DOHH2 (cell line): ENCODE measurements around the gene UPK1B.

ENCODE experiments used
- H3F3A ChIP-seq: fragments of 200-600 bp; sonication (generic), shearing (Covaris generic); 2 replicates; pipeline ENCODE4 v1.6.0; 2016; ENCODE audit warnings: antibody characterized with exemption, mild to moderate bottlenecking; ENCODE audit not compliant: control insufficient read depth, insufficient read depth
- H3K27ac ChIP-seq: fragments of 200-600 bp; sonication (generic); 2 replicates; pipeline ENCODE4 v1.5.1; 2014; ENCODE audit warnings: low read depth, mild to moderate bottlenecking, low read length, moderate library complexity
- H3K27me3 ChIP-seq: fragments of 200-600 bp; sonication (generic); 2 replicates; pipeline ENCODE4 v1.6.1; 2014; ENCODE audit warnings: mild to moderate bottlenecking, low read length, mixed read lengths; ENCODE audit not compliant: control insufficient read depth
- H3K36me3 ChIP-seq: fragments of 200-600 bp; sonication (generic); 2 replicates; pipeline ENCODE4 v1.6.1; 2014; ENCODE audit warnings: mild to moderate bottlenecking, low read length, moderate library complexity, mixed read lengths; ENCODE audit not compliant: control insufficient read depth
- H3K4me1 ChIP-seq: fragments of 200-600 bp; sonication (generic); 2 replicates; pipeline ENCODE4 v1.6.1; 2014; ENCODE audit warnings: mild to moderate bottlenecking, low read length, mixed read lengths; ENCODE audit not compliant: control insufficient read depth
- H3K4me2 ChIP-seq: fragments of 200-600 bp; sonication (generic); 2 replicates; pipeline ENCODE4 v1.6.0; 2014; ENCODE audit warnings: mild to moderate bottlenecking, low read length, moderate library complexity
- H3K4me3 ChIP-seq: fragments of 200-600 bp; sonication (generic); 2 replicates; pipeline ENCODE4 v1.5.1; 2014; ENCODE audit warnings: mild to moderate bottlenecking, low read length, mixed read lengths
- H3K79me2 ChIP-seq: fragments of 200-600 bp; sonication (generic); 2 replicates; pipeline ENCODE4 v1.6.1; 2014; ENCODE audit warnings: mild to moderate bottlenecking, low read length, mixed read lengths; ENCODE audit not compliant: control insufficient read depth
- H3K9me2 ChIP-seq: fragments of 200-600 bp; sonication (generic); replicated peaks from 2 replicates; pipeline ENCODE4 v1.6.1; 2014; ENCODE audit warnings: mild to moderate bottlenecking, low read length, mixed read lengths; ENCODE audit not compliant: control insufficient read depth
- H3K9me3 ChIP-seq: fragments of 200-600 bp; sonication (generic); 2 replicates; pipeline ENCODE4 v1.6.1; 2014; ENCODE audit warnings: antibody characterized with exemption, low read length, mixed read lengths; ENCODE audit not compliant: control insufficient read depth, insufficient read depth
- H4K20me1 ChIP-seq: fragments of 200-600 bp; sonication (generic); 2 replicates; pipeline ENCODE4 v1.6.0; 2014; ENCODE audit warnings: low read depth, mild to moderate bottlenecking, antibody characterized with exemption, low read length, moderate library complexity; ENCODE audit not compliant: control insufficient read depth, insufficient read depth
- EZH2phosphoT487 ChIP-seq: fragments of 200-600 bp; sonication (generic); IDR thresholded peaks from 2 replicates; pipeline ENCODE4 v1.6.1; 2017; ENCODE audit warnings: borderline replicate concordance, mild to moderate bottlenecking, antibody characterized with exemption, low read length, moderate library complexity, mixed read lengths
- TF ChIP-seq, protein P1 (sequence below): fragments of 200-600 bp; sonication (generic); IDR thresholded peaks from one replicate; pipeline ENCODE4 v1.5.1; 2014; ENCODE audit warnings: antibody characterized with exemption, mild to moderate bottlenecking, low read depth, low read length; ENCODE audit not compliant: poor library complexity, severe bottlenecking

The UPK1B gene

DNA sequence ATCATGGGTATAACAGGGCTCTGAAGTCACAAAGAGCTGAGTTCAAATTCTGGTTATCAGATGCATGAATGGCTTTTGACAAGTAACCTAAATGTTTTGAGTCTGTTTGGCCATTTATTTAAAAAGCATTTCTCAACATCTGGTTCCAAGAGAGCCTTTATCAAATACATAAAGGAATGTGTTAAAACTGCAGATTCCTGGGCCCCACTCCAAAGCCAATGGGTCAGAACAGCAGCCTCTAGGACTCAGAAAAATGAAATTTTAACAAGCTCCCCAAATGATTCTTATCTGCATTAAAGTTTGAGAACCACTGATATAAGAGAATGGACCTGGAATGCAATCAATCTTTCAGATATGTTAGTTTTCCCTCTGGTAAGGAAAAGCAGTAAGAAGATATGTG lies 63.9 kb downstream of the UPK1B start:
- Histone ChIP-seq H3K4me2 (no peak overlapping the region), H3F3A (peaks cover 6% of the 10 kb centered on the region), H3K9me2 (no peaks in the 10 kb centered on the region), H3K9me3 (no peaks in the 10 kb centered on the region), H3K36me3 (peaks cover 39% of the 10 kb centered on the region), H3K27ac (no peak overlapping the region), H3K4me1 (peaks cover 24% of the 10 kb centered on the region), H4K20me1 (no peaks in the 10 kb centered on the region), H3K79me2 (peaks cover 33% of the 10 kb centered on the region), H3K4me3 (no peak overlapping the region), H3K27me3 (no peaks in the 10 kb centered on the region)
- TF ChIP-seq EZH2phosphoT487: no peak

DNA sequence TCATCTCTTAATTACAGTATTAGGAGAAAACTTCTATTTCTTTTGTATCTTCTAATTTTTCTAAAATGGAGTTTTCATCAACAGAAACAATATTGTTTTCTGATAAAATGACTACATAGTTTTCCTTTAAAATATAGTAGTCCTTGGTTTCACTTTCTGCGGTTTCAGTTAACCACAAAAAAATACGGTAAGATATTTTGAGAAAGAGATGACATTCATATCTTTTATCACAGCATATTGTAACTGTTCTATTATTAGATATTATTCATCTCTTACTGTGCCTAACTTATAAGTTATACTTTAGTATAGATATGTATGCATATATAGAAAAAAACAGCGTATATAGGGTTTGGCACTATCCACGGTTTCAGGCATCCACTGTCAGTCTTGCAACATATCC lies 65.0 kb downstream of the UPK1B start:
- Histone ChIP-seq H3K4me2 (peak overlapping the region; percentile 84), H3K4me3 (no peak overlapping the region), H3F3A (peaks cover 6% of the 10 kb centered on the region), H3K4me1 (peaks cover 24% of the 10 kb centered on the region), H3K36me3 (peaks cover 32% of the 10 kb centered on the region), H3K79me2 (peaks cover 33% of the 10 kb centered on the region), H3K27ac (no peak overlapping the region), H3K27me3 (no peaks in the 10 kb centered on the region), H3K9me3 (no peaks in the 10 kb centered on the region), H4K20me1 (no peaks in the 10 kb centered on the region), H3K9me2 (no peaks in the 10 kb centered on the region)
- TF ChIP-seq, protein P1, sequence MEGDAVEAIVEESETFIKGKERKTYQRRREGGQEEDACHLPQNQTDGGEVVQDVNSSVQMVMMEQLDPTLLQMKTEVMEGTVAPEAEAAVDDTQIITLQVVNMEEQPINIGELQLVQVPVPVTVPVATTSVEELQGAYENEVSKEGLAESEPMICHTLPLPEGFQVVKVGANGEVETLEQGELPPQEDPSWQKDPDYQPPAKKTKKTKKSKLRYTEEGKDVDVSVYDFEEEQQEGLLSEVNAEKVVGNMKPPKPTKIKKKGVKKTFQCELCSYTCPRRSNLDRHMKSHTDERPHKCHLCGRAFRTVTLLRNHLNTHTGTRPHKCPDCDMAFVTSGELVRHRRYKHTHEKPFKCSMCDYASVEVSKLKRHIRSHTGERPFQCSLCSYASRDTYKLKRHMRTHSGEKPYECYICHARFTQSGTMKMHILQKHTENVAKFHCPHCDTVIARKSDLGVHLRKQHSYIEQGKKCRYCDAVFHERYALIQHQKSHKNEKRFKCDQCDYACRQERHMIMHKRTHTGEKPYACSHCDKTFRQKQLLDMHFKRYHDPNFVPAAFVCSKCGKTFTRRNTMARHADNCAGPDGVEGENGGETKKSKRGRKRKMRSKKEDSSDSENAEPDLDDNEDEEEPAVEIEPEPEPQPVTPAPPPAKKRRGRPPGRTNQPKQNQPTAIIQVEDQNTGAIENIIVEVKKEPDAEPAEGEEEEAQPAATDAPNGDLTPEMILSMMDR: no peak
- no peak for TF ChIP-seq EZH2phosphoT487

DNA sequence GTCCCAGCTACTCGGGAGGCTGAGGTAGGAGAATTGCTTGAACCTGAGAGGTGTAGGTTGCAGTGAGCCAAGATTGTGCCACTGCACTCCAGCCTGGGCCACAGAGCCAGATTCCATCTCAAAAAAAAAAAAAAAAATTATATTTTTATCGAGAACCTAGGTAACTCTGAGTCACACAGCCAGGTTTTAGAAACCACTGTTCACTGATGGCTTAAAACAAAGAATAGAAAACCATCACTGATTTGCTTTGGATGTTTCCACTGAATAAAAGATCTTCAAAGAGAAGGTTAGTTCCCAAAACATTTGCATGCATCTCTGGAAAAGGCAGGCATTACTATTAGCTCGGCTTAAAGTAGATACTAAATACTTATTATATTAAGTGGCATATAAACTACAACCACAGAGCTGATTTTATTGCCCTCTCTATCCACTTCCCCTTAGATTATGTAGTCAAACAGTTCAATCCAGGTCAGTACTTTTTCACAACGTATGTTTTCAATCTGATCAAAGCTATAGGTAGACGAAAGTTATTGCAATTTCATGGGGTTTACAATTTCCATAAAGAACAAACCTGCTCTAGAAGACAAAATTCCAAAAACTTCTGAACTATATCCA lies 65.9 kb downstream of the UPK1B start:
- Histone ChIP-seq H4K20me1 (no peaks in the 10 kb centered on the region), H3K27me3 (no peaks in the 10 kb centered on the region), H3K4me2 (peak overlapping the region; percentile 84), H3K4me3 (peak overlapping the region; percentile 79), H3F3A (peaks cover 6% of the 10 kb centered on the region), H3K79me2 (peaks cover 33% of the 10 kb centered on the region), H3K36me3 (peaks cover 27% of the 10 kb centered on the region), H3K4me1 (peaks cover 24% of the 10 kb centered on the region), H3K9me2 (no peaks in the 10 kb centered on the region), H3K9me3 (no peaks in the 10 kb centered on the region), H3K27ac (no peak overlapping the region)
- TF ChIP-seq, protein P1: no peak
- TF ChIP-seq EZH2phosphoT487: no peak

DNA sequence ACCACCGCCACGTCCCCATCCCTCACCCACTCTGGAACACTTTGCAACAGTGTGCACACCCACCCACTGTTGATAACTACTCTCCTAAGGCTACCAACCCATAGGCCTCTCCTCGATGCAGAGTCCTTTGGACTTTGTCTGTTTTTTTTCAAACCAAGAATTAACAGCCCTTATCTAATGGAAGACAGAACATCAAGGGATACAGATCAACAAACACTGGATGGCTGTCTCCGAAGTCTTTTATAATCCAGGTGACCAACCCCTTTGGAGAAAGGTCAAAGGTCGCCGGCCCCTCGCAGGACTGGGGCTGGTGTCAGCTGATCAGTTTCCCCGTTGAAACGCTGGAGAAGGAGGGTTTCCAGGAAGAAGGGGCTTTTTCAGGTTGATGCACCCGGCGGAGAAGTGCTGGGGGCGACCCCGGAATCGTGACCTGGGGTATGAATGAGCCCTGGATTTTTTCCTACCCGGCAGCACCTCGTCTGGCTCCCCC lies 66.7 kb downstream of the UPK1B start:
- H3K27me3 ChIP-seq: no peaks in the 10 kb centered on the region
- no peaks in the 10 kb centered on the region for H4K20me1 ChIP-seq
- no peaks in the 10 kb centered on the region for H3K9me3 ChIP-seq
- H3K79me2 ChIP-seq: peaks cover 33% of the 10 kb centered on the region
- peaks cover 21% of the 10 kb centered on the region for H3K36me3 ChIP-seq
- TF ChIP-seq, protein P1: no peak
- TF ChIP-seq EZH2phosphoT487: no peak
- no peaks in the 10 kb centered on the region for H3K9me2 ChIP-seq
- H3F3A ChIP-seq: peaks cover 6% of the 10 kb centered on the region
- H3K4me3 ChIP-seq: peak overlapping the region; percentile 79
- peak overlapping the region; percentile 84 for H3K4me2 ChIP-seq
- no peak overlapping the region for H3K27ac ChIP-seq
- peaks cover 24% of the 10 kb centered on the region for H3K4me1 ChIP-seq
